ENCODE measurements around the gene LMAN2. TPM values are rescaled to one million over a fixed set of nuclear protein-coding genes. Genes with fewer than 3 reads are reported as not detected.
"Not testable (repeated sequence)": the region's sequence is repeated elsewhere in the genome, so short reads cannot be mapped to it uniquely, and the experiment has no call there.

The LMAN2 gene
- total RNA-seq, 1 donor from 2014 or later = 103 TPM

- H3K9me3 ChIP-seq (ENCODE audit: insufficient read depth, low read depth, low read length) = no peaks in the 10 kb centered on the region
- H3K9me3 Mint-ChIP-seq (ENCODE audit: unreplicated experiment) = no peaks in the 10 kb centered on the region
- TF ChIP-seq EZH2 (IDR thresholded peaks at IDR 0.05; ENCODE audit: insufficient read depth, low read length) = no peak
- TF ChIP-seq CTCF (IDR thresholded peaks at IDR 0.05; ENCODE audit: insufficient read depth, low read depth, low read length) = no peak
- H3K27ac Mint-ChIP-seq (ENCODE audit: unreplicated experiment) = no peak overlapping the region
- no peak overlapping the region for H3K9ac ChIP-seq (ENCODE audit: low read length)
- no peaks in the 10 kb centered on the region for H4K20me1 ChIP-seq (ENCODE audit: insufficient read depth, low read length)
- H3K79me2 ChIP-seq (ENCODE audit: insufficient read depth, low read length) = no peaks in the 10 kb centered on the region
- peaks cover 16% of the 10 kb centered on the region for H3K27me3 Mint-ChIP-seq (ENCODE audit: low read depth, unreplicated experiment)
- no peak overlapping the region for H3K4me3 ChIP-seq (ENCODE audit: insufficient read depth, low read depth, low read length)
- H3K4me1 Mint-ChIP-seq (ENCODE audit: low read depth, unreplicated experiment) = peaks cover 6% of the 10 kb centered on the region
- no peak overlapping the region for H2AFZ ChIP-seq (ENCODE audit: low read depth, low read length)
- H3K27me3 ChIP-seq (ENCODE audit: insufficient read depth, low read length) = no peaks in the 10 kb centered on the region
- no peak overlapping the region for H3K4me3 Mint-ChIP-seq (ENCODE audit: unreplicated experiment)
- no peak overlapping the region for H3K27ac ChIP-seq (ENCODE audit: low read depth, low read length)
- H3K4me1 ChIP-seq (ENCODE audit: insufficient read depth, low read length) = peaks cover 11% of the 10 kb centered on the region
- DNase-seq (ENCODE audit: low read depth) (no peak), FAIRE-seq (no peak)
- peaks cover 4% of the 10 kb centered on the region for H3K36me3 Mint-ChIP-seq (ENCODE audit: low read depth, unreplicated experiment)
- H3K4me2 ChIP-seq (ENCODE audit: low read length) = no peak overlapping the region
- no peaks in the 10 kb centered on the region for H3K36me3 ChIP-seq (ENCODE audit: insufficient read depth, low read length)
Observed at GRCh38 chr5:177376107-177376506, 24.6 kb upstream of the LMAN2 start.

- not testable (repeated sequence) for H3K36me3 Mint-ChIP-seq (ENCODE audit: low read depth, unreplicated experiment); H3K79me2 ChIP-seq (ENCODE audit: insufficient read depth, low read length); H3K27ac ChIP-seq (ENCODE audit: low read depth, low read length); H3K9ac ChIP-seq (ENCODE audit: low read length); FAIRE-seq; H3K9me3 Mint-ChIP-seq (ENCODE audit: unreplicated experiment); H3K4me1 Mint-ChIP-seq (ENCODE audit: low read depth, unreplicated experiment); DNase-seq (ENCODE audit: low read depth); H3K36me3 ChIP-seq (ENCODE audit: insufficient read depth, low read length); H3K27ac Mint-ChIP-seq (ENCODE audit: unreplicated experiment); H3K27me3 ChIP-seq (ENCODE audit: insufficient read depth, low read length); H4K20me1 ChIP-seq (ENCODE audit: insufficient read depth, low read length); H3K4me3 Mint-ChIP-seq (ENCODE audit: unreplicated experiment); H2AFZ ChIP-seq (ENCODE audit: low read depth, low read length); H3K4me2 ChIP-seq (ENCODE audit: low read length); H3K9me3 ChIP-seq (ENCODE audit: insufficient read depth, low read depth, low read length); H3K4me3 ChIP-seq (ENCODE audit: insufficient read depth, low read depth, low read length)
- H3K27me3 Mint-ChIP-seq (ENCODE audit: low read depth, unreplicated experiment) = peaks cover 15% of the 10 kb centered on the region
- peaks cover 12% of the 10 kb centered on the region for H3K4me1 ChIP-seq (ENCODE audit: insufficient read depth, low read length)
Observed at GRCh38 chr5:177375516-177375915, 24.0 kb upstream of the LMAN2 start.

- no peaks in the 10 kb centered on the region for H3K9me3 ChIP-seq (ENCODE audit: insufficient read depth, low read depth, low read length)
- TF ChIP-seq CTCF (IDR thresholded peaks at IDR 0.05; ENCODE audit: insufficient read depth, low read depth, low read length) (no peak), EZH2 (IDR thresholded peaks at IDR 0.05; ENCODE audit: insufficient read depth, low read length) (no peak)
- peaks cover 15% of the 10 kb centered on the region for H3K27me3 Mint-ChIP-seq (ENCODE audit: low read depth, unreplicated experiment)
- H3K9me3 Mint-ChIP-seq (ENCODE audit: unreplicated experiment) = peaks cover 2% of the 10 kb centered on the region
- H3K9ac ChIP-seq (ENCODE audit: low read length) = no peak overlapping the region
- no peak overlapping the region for H3K27ac ChIP-seq (ENCODE audit: low read depth, low read length)
- FAIRE-seq = no peak
- peaks cover 5% of the 10 kb centered on the region for H3K36me3 Mint-ChIP-seq (ENCODE audit: low read depth, unreplicated experiment)
- no peak for DNase-seq (ENCODE audit: low read depth)
- no peak overlapping the region for H3K4me3 ChIP-seq (ENCODE audit: insufficient read depth, low read depth, low read length)
- no peaks in the 10 kb centered on the region for H3K79me2 ChIP-seq (ENCODE audit: insufficient read depth, low read length)
- H3K4me3 Mint-ChIP-seq (ENCODE audit: unreplicated experiment) = no peak overlapping the region
- no peaks in the 10 kb centered on the region for H3K36me3 ChIP-seq (ENCODE audit: insufficient read depth, low read length)
- no peak overlapping the region for H3K27ac Mint-ChIP-seq (ENCODE audit: unreplicated experiment)
- no peaks in the 10 kb centered on the region for H4K20me1 ChIP-seq (ENCODE audit: insufficient read depth, low read length)
- no peak overlapping the region for H2AFZ ChIP-seq (ENCODE audit: low read depth, low read length)
- no peak overlapping the region for H3K4me2 ChIP-seq (ENCODE audit: low read length)
- H3K27me3 ChIP-seq (ENCODE audit: insufficient read depth, low read length) = no peaks in the 10 kb centered on the region
- H3K4me1 Mint-ChIP-seq (ENCODE audit: low read depth, unreplicated experiment) = peaks cover 1% of the 10 kb centered on the region
- H3K4me1 ChIP-seq (ENCODE audit: insufficient read depth, low read length) = peaks cover 9% of the 10 kb centered on the region
Observed at GRCh38 chr5:177374211-177374610, 22.7 kb upstream of the LMAN2 start.

Measured in astrocyte (in vitro differentiated cells and primary cell).